Fibroblast of peridontal ligament (primary cell): Measurements from ENCODE around the gene POLE2.
A peak's percentile ranks its signal among the peaks of the same experiment; 100 is the strongest.

ENCODE experiments used
- DNase-seq: peaks from one replicate; pipeline ENCODE4 v3.0.0-alpha.2; 2010; ENCODE audit errors: extremely low read depth

Gene POLE2

DNA sequence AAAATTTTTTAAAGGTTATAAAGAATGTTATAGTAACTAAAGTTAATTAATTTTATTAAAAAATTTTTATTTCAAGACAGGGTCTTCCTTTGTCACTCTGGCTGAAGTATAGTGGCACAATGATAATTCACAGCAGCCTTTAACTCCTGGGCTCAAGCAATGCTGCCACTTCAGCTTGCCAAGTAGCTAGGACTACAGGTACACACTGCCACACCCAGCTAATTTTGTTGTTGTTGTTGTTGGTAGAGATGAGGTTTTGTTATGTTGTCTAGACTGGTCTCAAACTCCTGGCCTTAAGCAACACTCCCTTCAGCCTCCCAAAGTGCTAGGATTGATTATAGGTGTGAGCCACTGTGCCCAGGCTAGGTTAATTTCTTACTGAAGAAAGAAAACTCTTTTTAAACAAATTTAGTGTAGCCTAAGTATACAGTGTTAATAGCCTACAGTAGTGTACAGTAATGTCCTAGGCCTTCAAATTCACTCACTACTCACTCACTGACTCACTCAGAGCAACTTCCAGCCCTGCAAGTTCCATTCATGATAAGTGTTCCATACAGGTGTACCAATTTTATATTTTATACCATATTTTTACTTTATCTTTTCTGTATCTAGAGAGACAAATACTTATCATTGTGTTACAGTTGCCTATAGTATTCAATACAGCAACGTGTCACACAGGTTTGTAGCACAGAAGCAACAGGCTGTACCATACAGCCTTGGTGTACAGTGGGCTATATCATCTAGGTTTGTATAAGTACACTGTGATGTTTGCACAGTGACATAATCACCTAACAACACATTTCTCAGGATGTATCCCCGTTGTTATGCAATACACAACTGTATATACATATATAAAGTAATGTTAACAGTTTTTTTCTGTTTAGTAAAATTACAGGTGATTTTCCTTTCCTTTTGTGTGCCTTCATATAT is 28.2 kb downstream of the POLE2 start:
- no peak for DNase-seq

DNA sequence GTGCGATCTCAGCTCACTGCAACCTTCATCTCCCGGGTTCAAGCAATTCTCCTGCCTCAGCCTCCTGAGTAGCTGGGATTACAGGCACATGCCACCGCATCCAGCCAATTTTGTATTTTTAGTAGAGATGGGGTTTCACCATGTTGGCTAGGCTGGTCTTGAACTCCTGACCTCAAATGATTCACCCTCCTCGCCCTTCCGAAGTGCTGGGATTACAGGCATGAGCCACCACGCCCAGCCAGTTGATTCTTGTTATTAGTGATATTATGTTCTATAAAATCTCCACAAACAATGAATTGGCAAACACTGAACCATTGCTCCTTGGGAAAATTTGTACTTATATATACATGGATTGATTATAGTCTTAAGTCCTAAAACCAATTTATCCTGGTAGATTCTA is 30.5 kb downstream of the POLE2 start:
- DNase-seq, result peak; percentile 10

GRCh38 chr14:49654511-49654910 is 33.5 kb downstream of the POLE2 start:
- no peak for DNase-seq

- no peak for DNase-seq
Observed at GRCh38 chr14:49653508-49653907, 34.5 kb downstream of the POLE2 start.

GRCh38 chr14:49642163-49642562 is 45.9 kb downstream of the POLE2 start:
- no peak for DNase-seq

GRCh38 chr14:49641697-49642129 is 46.3 kb downstream of the POLE2 start:
- DNase-seq, result no peak

DNA sequence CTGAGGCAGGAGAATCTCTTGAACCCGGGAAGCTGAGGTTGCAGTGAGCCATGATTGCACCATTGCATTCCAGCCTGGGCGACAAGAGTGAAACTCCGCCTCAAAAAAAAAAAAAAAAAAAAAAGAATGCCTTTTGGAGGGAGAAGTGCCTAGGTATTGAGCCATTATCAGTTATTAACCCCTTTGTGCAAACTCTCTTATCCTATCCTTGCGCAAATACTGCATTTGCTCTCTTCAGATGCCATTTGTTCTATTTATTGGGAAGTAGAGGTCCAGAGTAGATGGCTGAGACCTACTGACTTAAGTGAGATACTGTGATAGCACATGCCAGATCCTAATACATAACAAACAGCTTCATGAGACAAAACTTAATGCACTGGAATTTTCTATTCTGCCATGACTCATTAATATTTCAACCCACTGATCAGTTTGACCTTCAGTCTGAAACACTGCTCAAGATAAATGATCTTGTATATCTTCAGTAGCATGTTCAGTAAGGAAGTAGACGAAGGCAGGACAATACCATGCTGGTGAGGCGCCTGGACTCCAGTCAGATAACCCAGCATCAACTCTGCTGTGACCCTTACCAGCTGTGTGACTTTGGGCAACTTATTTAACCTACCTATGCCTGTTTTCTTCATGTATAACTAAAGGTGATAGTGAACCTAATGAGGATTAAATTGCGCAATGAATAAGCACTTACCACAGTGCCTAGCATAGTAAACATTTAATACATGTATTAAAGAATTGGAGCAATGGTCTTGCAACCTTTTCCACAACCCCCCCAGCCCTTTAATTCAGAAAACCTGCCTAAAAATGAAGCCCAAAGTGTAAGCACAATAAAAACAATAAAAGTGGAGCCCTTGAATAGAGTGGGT is 47.2 kb downstream of the POLE2 start:
- DNase-seq, result no peak

DNA sequence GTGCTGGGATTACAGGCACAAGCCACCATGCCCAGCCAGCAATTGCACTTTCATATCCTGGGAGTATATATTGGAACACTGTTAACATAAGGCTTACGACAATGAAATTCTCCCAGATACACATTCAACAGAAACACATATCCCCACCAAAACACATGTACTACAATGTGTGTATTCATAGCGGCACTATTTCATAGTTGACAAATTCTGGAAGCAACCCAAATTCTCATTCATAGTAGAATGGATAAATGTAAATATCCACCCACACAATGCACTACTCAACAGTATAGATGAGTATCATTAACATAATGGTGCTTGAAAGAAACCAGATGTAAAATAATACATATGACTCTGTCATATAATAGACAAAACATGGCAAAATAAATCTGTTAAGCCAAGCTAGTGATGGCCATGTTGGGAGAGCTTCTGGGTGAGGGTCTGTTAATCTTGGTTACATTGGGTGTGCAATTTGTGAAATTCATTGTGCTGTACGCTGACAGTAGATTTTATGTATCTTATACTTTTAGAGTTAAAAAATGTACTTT is 50.4 kb downstream of the POLE2 start:
- DNase-seq, result no peak

- no peak for DNase-seq
Observed at GRCh38 chr14:49636866-49637265, 51.1 kb downstream of the POLE2 start.

GRCh38 chr14:49634547-49635334 is 53.3 kb downstream of the POLE2 start, which contains the start of gene DNAAF2:
Gene DNAAF2 (minus strand): TSS chr14:49635244. CDS start chr14:49635149, 95 bp downstream.
- peak; percentile 77 for DNase-seq

DNA sequence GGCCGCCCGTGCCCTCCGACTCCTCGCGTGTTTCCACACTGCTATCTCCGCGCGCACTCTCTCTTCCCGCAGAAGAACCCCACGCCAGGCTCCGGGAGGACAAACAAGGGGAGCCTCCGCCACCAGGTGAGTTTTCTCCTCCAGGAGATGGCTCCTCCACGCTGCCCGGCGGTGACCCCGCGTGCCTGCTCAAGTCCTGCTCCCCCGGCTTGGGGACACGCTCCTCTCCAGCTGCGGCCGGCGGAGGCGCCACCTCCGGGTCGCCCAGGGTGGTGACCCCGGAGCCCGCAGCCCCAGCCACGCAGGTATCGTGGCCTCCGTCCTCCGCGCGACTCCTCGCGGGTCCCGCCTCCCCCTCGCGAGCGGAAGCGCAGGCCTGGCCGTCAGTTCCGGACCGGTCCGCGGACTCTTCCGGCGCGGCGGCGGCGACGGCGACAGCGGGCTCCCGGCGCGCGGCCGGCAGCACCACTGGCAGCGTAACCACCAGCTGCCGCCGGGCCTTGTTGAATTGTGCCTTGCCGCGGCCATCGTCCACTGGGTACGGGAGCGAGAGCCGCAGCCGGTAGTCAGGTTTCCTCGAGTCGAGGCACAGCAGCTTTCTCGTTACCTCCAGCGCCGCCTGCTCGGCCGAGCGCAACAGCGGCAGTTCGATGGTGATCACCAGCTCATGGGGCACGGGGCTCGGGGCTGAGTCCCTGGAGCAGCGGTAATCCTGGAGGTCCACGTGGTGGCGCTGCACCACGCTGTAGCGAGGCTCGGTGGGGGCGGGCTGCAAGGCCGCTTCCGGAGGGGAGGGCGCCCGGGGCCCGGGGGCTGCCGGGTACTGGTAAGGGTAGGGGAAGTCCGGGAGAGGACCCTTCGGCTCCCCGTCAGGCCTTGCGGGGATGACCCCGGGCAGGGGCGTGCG is 54.1 kb downstream of the POLE2 start:
- peak; percentile 91 for DNase-seq

DNA sequence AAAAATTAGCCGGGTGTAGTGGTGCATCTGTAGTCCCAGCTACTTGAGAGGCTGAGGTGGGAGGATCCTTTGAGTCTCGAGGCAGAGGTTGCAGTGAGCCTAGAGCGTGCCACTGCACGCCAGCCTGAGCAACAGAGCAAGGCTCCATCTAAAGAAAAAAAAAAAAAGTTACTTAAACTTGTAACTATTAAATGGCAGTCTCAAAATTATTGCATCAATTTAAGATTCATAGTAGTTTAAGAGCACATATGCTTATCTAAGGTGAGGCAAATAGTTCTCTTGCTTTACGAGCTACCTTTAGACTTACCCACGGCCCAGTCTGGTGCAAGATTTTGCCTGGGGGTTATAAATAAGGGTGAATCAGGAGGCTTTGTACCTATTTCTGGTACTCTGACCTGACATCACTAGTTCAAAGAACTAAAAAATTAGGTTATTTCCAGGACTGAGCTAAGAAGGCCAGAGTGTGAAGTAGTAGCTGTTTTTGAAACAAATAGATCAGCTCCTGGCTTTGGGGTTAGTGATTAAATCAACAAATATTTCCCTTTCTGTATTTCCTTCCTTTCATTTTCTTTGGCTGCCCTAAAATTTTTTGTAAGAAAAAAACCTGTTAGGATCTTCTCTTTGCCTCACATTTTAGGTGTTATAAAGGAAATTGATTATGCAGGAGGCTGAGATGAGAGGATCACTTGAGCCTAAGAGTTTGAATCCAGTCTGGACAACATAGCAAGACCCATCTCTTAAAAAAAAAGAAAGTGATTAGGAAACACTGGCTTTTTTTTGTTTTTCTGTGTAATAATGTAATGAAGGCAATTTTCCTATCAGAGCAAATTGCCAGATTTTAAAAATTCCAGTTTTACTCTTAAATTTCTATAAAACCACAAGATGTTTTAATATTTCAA is 63.8 kb downstream of the POLE2 start:
- no peak for DNase-seq

DNA sequence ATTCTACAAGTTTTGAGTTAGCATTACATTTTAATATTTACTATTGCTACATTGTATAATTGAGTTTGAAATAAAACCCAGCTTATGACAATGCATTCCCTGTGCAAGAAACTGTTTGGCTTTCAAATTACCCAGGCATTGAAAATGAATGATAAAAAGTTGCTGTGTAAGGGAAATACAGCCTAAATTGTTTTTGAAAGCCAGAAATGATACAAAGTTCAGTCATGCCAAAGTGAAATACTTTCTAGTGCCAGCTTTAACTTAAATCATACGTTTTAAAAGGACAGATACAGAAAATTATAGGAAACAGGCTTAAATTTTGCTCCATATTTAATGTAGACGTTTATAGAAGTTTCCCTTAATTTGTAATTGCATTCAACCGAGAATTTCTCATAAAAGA is 64.6 kb downstream of the POLE2 start:
- DNase-seq, result peak; percentile 45

DNA sequence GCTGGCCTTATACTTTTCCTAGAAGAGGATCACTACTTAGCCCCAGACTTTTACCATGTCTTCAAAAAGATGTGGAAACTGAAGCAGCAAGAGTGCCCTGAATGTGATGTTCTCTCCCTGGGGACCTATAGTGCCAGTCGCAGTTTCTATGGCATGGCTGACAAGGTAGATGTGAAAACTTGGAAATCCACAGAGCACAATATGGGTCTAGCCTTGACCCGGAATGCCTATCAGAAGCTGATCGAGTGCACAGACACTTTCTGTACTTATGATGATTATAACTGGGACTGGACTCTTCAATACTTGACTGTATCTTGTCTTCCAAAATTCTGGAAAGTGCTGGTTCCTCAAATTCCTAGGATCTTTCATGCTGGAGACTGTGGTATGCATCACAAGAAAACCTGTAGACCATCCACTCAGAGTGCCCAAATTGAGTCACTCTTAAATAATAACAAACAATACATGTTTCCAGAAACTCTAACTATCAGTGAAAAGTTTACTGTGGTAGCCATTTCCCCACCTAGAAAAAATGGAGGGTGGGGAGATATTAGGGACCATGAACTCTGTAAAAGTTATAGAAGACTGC is 65.9 kb downstream of the POLE2 start:
- DNase-seq, result no peak

GRCh38 chr14:49621114-49621881 is 66.7 kb downstream of the POLE2 start:
- no peak for DNase-seq

DNA sequence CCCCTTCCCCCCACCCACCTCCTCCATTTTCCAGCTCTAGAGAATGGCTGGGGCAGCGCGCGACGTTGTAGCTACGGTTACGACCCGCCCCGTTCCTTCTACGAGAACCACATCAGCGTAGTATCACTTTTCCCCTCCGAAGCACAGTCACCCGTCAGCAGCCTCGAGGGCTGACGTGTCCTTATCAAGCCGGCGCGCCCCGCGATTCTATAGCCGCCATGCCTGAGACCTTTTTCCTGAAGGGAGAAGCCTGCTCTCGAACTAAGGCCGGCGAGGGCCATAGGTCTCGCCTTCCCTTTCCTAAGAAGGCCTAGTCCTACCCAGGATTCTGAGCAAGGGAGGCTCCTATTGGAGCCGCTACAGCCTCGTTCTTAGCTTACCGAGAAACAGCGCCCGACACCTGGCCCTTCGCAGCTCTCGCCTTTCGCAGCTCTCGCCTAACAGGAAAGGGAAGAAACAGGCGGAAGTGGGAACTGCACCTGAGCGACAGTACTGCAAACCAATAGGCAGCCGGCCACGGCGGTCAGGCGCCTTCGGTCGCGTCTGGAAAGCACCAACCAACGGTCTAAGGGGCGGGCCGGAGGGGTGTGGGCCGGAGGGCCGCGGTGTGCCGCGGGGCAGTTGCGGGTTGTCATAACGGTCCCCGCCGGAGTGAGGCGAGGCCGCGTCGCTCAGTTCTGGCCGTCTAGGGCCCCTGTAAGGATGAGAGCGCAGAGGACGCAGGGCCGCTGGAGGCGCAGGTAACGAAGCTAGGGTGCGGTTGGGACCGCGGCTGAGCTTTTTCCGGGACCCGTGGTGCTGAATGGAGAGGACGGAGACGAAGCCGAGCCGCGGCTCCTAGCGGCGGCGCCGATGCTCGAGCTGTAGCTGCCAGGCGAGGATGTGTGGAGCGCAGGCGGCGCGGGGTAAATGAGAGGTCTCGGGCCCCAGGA is 67.6 kb downstream of the POLE2 start, which contains the start of the genes MGAT2 and RPL36AL:
TSS of gene MGAT2 (plus strand) at position 618 of the 932 bp plus-strand sequence. CDS start 470 bp downstream, outside the sequence.
TSS of gene RPL36AL (minus strand) at position 445 of the 932 bp plus-strand sequence. CDS start 1,522 bp downstream, outside the sequence.
- peak; percentile 98 for DNase-seq

DNA sequence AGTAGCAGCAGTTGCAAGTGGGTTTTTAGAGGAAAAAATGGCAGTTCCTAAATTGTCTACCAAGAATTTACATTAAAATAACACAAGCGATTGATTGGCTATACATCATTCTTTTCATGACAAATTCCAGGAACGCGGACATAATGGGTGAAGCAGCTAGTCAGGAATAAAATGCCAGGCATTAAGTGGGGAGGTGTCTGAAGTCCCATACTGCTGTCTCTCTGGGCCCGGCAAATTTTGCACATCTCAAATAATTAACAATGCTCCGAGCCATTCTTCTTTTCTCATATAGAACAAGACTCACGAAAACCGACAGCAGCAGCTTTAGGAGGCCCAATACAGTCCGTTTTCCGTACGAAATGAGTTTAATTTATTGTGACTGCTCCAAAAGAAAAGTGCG is 68.3 kb downstream of the POLE2 start:
- no peak for DNase-seq
